Measurements from ENCODE around the gene PGBD1.

The PGBD1 gene

DNA sequence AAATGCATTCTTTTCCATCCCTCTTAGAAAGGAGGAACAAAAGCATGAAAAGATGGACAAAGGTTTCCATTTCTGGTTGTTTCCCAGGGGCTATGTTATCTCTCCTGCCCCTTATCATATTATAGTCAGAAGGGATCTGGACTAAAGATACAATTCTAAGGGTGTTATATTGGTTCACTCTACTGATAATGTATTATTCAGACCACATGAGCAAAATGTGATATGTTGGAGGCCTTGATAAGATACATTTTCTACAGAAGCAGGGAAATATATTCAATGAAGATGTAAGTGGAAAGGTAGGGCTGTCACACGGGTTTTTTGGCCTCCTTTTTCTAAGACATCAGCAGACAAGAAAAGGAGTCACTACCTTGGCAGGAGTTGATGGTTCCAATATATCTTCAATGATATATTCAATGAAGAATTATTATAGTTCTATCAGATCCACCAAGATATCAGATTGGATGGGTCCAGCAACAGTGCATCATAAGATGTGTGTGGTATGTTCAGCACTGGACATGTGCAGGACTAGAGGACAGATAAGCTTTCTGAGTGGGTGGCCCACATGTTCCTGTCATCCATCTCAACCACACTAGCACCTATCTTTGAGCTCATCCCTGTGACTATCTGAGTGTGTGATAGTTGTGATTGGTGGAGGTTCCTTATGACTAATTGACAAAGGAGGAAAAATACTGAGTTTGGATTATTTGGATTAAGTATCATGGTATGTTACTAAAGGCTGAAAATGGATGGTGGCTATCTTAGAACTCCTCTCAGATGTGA lies 62.7 kb downstream of the PGBD1 start:
- Histone ChIP-seq H4K20me1 (ENCODE audit: low read depth, low read length) (no peaks in the 10 kb centered on the region), H3K4me3 (ENCODE audit: insufficient read depth, low read length, poor library complexity, severe bottlenecking) (no peak overlapping the region), H3F3A (ENCODE audit: insufficient read depth) (peaks cover 3% of the 10 kb centered on the region; the same call in 1 of the 2 replicates), H3K27ac (ENCODE audit: low read depth, low read length) (no peak overlapping the region), H3K27me3 (ENCODE audit: low read length) (no peaks in the 10 kb centered on the region), H3K4me2 (ENCODE audit: low read depth, low read length, poor library complexity, severe bottlenecking) (no peak overlapping the region), H3K9ac (ENCODE audit: low read length) (no peak overlapping the region), H3K9me2 (replicated peaks; ENCODE audit: insufficient read depth, low read length) (no peaks in the 10 kb centered on the region), H3K9me3 (ENCODE audit: insufficient read depth, low read length) (peaks cover 14% of the 10 kb centered on the region; the same call in 1 of the 2 replicates), H3K36me3 (ENCODE audit: low read length) (peaks cover 5% of the 10 kb centered on the region), H3K79me2 (ENCODE audit: insufficient read depth, low read length) (no peaks in the 10 kb centered on the region), H2AFZ (ENCODE audit: low read depth, low read length, severe bottlenecking) (no peak overlapping the region)
- TF ChIP-seq EZH2phosphoT487 (conservative IDR thresholded peaks at IDR 0.05; ENCODE audit: low read length) = no peak
- TF ChIP-seq, protein P1, sequence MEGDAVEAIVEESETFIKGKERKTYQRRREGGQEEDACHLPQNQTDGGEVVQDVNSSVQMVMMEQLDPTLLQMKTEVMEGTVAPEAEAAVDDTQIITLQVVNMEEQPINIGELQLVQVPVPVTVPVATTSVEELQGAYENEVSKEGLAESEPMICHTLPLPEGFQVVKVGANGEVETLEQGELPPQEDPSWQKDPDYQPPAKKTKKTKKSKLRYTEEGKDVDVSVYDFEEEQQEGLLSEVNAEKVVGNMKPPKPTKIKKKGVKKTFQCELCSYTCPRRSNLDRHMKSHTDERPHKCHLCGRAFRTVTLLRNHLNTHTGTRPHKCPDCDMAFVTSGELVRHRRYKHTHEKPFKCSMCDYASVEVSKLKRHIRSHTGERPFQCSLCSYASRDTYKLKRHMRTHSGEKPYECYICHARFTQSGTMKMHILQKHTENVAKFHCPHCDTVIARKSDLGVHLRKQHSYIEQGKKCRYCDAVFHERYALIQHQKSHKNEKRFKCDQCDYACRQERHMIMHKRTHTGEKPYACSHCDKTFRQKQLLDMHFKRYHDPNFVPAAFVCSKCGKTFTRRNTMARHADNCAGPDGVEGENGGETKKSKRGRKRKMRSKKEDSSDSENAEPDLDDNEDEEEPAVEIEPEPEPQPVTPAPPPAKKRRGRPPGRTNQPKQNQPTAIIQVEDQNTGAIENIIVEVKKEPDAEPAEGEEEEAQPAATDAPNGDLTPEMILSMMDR (IDR thresholded peaks at IDR 0.05; ENCODE audit: insufficient read depth, low read length, poor library complexity, severe bottlenecking) = no peak

- Histone ChIP-seq H3K27ac (ENCODE audit: low read depth, low read length) (no peak overlapping the region), H4K20me1 (ENCODE audit: low read depth, low read length) (no peaks in the 10 kb centered on the region), H3F3A (ENCODE audit: insufficient read depth) (peaks cover 3% of the 10 kb centered on the region; the same call in 1 of the 2 replicates), H3K9me3 (ENCODE audit: insufficient read depth, low read length) (peaks cover 10% of the 10 kb centered on the region; the same call in 1 of the 2 replicates), H3K36me3 (ENCODE audit: low read length) (peaks cover 5% of the 10 kb centered on the region), H3K4me2 (ENCODE audit: low read depth, low read length, poor library complexity, severe bottlenecking) (no peak overlapping the region), H2AFZ (ENCODE audit: low read depth, low read length, severe bottlenecking) (no peak overlapping the region), H3K9ac (ENCODE audit: low read length) (no peak overlapping the region), H3K4me3 (ENCODE audit: insufficient read depth, low read length, poor library complexity, severe bottlenecking) (no peak overlapping the region), H3K27me3 (ENCODE audit: low read length) (no peaks in the 10 kb centered on the region), H3K9me2 (replicated peaks; ENCODE audit: insufficient read depth, low read length) (no peaks in the 10 kb centered on the region), H3K79me2 (ENCODE audit: insufficient read depth, low read length) (peaks cover 3% of the 10 kb centered on the region; the same call in 1 of the 2 replicates)
- TF ChIP-seq EZH2phosphoT487 (conservative IDR thresholded peaks at IDR 0.05; ENCODE audit: low read length) = no peak
- TF ChIP-seq, protein P1 (IDR thresholded peaks at IDR 0.05; ENCODE audit: insufficient read depth, low read length, poor library complexity, severe bottlenecking) = no peak
These were observed 63.8 kb downstream of the PGBD1 start for GRCh38 chr6:28345201-28345600.

DNA sequence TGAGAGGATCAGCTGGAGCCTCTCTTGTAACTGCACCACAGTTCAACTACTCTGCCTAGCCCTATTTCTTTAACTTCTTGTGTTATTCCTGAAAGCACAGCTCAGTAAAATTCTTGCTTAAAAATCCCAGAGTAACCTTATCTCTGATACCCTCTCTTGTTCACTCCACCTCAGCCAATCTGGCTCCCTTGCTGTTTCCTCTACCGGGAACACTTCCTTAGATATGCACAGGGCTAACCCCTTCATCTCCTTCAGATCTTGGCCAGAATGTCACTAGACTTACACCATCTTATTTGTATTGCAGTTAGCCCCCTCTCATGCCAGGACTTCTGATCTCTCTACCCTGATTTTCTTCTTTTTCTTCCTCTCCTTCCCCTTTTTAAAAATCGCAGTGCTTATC lies 65.7 kb downstream of the PGBD1 start:
- no peak overlapping the region for H3K4me2 ChIP-seq (ENCODE audit: low read depth, low read length, poor library complexity, severe bottlenecking)
- H3K4me3 ChIP-seq (ENCODE audit: insufficient read depth, low read length, poor library complexity, severe bottlenecking) = no peak overlapping the region
- no peaks in the 10 kb centered on the region for H3K27me3 ChIP-seq (ENCODE audit: low read length)
- H3K27ac ChIP-seq (ENCODE audit: low read depth, low read length) = no peak overlapping the region
- peaks cover 17% of the 10 kb centered on the region; the same call in 1 of the 2 replicates for H3K79me2 ChIP-seq (ENCODE audit: insufficient read depth, low read length)
- no peaks in the 10 kb centered on the region for H4K20me1 ChIP-seq (ENCODE audit: low read depth, low read length)
- TF ChIP-seq EZH2phosphoT487 (conservative IDR thresholded peaks at IDR 0.05; ENCODE audit: low read length) = no peak
- TF ChIP-seq, protein P1 (IDR thresholded peaks at IDR 0.05; ENCODE audit: insufficient read depth, low read length, poor library complexity, severe bottlenecking) = no peak
- no peak overlapping the region for H3K9ac ChIP-seq (ENCODE audit: low read length)
- peaks cover 8% of the 10 kb centered on the region for H3F3A ChIP-seq (ENCODE audit: insufficient read depth)
- peak overlapping the region; percentile 4 for H2AFZ ChIP-seq (ENCODE audit: low read depth, low read length, severe bottlenecking)
- H3K36me3 ChIP-seq (ENCODE audit: low read length) = no peaks in the 10 kb centered on the region
- H3K9me3 ChIP-seq (ENCODE audit: insufficient read depth, low read length) = no peaks in the 10 kb centered on the region
- H3K9me2 ChIP-seq (replicated peaks; ENCODE audit: insufficient read depth, low read length) = no peaks in the 10 kb centered on the region

Measured in SU-DHL-6 (cell line).